Adrenal gland (tissue), 5 donors: Measurements from ENCODE around the gene KLF17.

ENCODE experiments used
- POLR2A ChIP-seq, 2 donors: fragments of 450-650 bp; IDR thresholded peaks; one replicate each; pipeline ENCODE4 v1.6.1; 2017; ENCODE audit warnings: antibody characterized with exemption in 2 of 2, mild to moderate bottlenecking in 2 of 2, moderate library complexity in 1 of 2
- TF ChIP-seq, protein P1 (sequence below), 6 experiments: fragments of 450-650 bp in 4 of 6; fragments of 200-600 bp in 2 of 6; sonication (generic) in 1 of 6; IDR thresholded peaks; 1 replicate in 5 of 6; 2 replicates in 1 of 6; pipeline versions ENCODE4 v1.5.1 to v1.8.0; 2016 to 2021; ENCODE audit warnings: antibody characterized with exemption in 6 of 6, mild to moderate bottlenecking in 2 of 6, moderate library complexity in 1 of 6
- donor health status: DM: no; HTN: no; CAD: no.

DNA sequence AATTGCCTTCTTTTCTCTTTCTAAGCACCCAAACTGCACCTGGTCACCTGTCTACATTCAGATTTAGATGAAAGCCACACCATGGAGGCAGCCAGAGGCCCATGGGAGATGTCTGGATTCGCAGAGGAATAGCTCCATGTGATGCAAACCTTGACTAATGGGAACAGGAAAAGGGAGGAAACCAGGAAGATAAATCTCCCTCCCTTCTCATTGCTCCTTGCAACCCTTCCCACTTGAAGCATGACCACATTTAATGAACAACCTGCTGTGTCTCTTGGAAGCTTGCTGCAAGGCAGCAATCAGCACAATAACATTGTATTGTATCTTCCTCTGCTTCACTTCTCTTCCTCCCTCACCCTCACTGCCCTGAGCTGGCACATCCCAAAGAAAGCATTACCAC is 42.6 kb upstream of the KLF17 start:
- no peak for TF ChIP-seq POLR2A (IDR thresholded peaks at IDR 0.05)
- TF ChIP-seq, protein P1, sequence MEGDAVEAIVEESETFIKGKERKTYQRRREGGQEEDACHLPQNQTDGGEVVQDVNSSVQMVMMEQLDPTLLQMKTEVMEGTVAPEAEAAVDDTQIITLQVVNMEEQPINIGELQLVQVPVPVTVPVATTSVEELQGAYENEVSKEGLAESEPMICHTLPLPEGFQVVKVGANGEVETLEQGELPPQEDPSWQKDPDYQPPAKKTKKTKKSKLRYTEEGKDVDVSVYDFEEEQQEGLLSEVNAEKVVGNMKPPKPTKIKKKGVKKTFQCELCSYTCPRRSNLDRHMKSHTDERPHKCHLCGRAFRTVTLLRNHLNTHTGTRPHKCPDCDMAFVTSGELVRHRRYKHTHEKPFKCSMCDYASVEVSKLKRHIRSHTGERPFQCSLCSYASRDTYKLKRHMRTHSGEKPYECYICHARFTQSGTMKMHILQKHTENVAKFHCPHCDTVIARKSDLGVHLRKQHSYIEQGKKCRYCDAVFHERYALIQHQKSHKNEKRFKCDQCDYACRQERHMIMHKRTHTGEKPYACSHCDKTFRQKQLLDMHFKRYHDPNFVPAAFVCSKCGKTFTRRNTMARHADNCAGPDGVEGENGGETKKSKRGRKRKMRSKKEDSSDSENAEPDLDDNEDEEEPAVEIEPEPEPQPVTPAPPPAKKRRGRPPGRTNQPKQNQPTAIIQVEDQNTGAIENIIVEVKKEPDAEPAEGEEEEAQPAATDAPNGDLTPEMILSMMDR (IDR thresholded peaks at IDR 0.05): no peak
